B cell (primary cell): ENCODE results near the gene C3. TPM values are rescaled to one million over a fixed set of nuclear protein-coding genes. Genes with fewer than 3 reads are reported as not detected.

Source experiments
- ATAC-seq: fragments of 200-7000 bp; cut with Tn5 transposase; one replicate; pipeline ENCODE4 v1.10.0; 2021; ENCODE audit warnings: low read depth, mild to moderate bottlenecking, moderate number of reproducible peaks, moderate library complexity
- CTCF ChIA-PET: fragments of 350-600 bp; sonication (Branson Sonifier 250); formaldehyde crosslinking; loops from one replicate; lab custom pipeline; 2021; ENCODE audit warnings: antibody characterized with exemption, inconsistent platforms; lab: Charles Lee
- POLR2A ChIA-PET: fragments of 350-600 bp; sonication (Branson Sonifier 250); formaldehyde crosslinking; loops from one replicate; lab custom pipeline; 2021; ENCODE audit warnings: antibody characterized with exemption; lab: Charles Lee
- DNase-seq: peaks from one replicate; pipeline ENCODE4 v3.0.0; 2013
- H2AFZ ChIP-seq: 2 replicates; pipeline ENCODE4 v1.6.1; 2012; ENCODE audit warnings: mild to moderate bottlenecking, low read depth, low read length; ENCODE audit not compliant: insufficient read depth, poor library complexity, severe bottlenecking
- H3K27ac ChIP-seq, 2 donors: 1 replicate in 1 of 2; 2 replicates in 1 of 2; pipeline ENCODE4 v1.5.1; 2012 to 2013; ENCODE audit warnings: low read length in 2 of 2, mild to moderate bottlenecking in 2 of 2, moderate library complexity in 1 of 2
- H3K27me3 ChIP-seq, 4 experiments: fragments of 200-600 bp in 1 of 4; sonication (generic) in 1 of 4; replicated peaks in 1 of 4; 1 replicate in 2 of 4; 2 replicates in 2 of 4; pipeline versions ENCODE4 v1.6.1 to v1.7.0; 2013 to 2016; ENCODE audit warnings: low read length in 3 of 4, mild to moderate bottlenecking in 2 of 4, mixed read lengths in 1 of 4, moderate library complexity in 1 of 4; ENCODE audit not compliant: insufficient read depth in 4 of 4, control insufficient read depth in 3 of 4; ENCODE audit errors: control extremely low read depth in 1 of 4
- H3K36me3 ChIP-seq, 2 experiments: replicated peaks in 1 of 2; 1 replicate in 1 of 2; 2 replicates in 1 of 2; pipeline versions ENCODE4 v1.6.1 to v1.7.1; 2013; ENCODE audit warnings: low read length in 1 of 2; ENCODE audit not compliant: insufficient read depth in 2 of 2, control insufficient read depth in 1 of 2; ENCODE audit errors: control extremely low read depth in 1 of 2, extremely low read depth in 1 of 2
- H3K4me1 ChIP-seq, 2 donors: fragments of 200-600 bp in 1 of 2; sonication (generic) in 1 of 2; 1 replicate in 1 of 2; 2 replicates in 1 of 2; pipeline versions ENCODE4 v1.5.1 to v1.6.1; 2013 to 2017; ENCODE audit warnings: low read length in 2 of 2; ENCODE audit not compliant: control insufficient read depth in 2 of 2, insufficient read depth in 2 of 2
- H3K4me2 ChIP-seq: replicated peaks from 2 replicates; pipeline ENCODE3; 2012; ENCODE audit warnings: mild to moderate bottlenecking, low read depth, low read length; ENCODE audit not compliant: poor library complexity, severe bottlenecking
- H3K4me3 ChIP-seq, 5 experiments: fragments of 200-600 bp in 1 of 5; sonication (generic) in 1 of 5; 1 replicate in 3 of 5; 2 replicates in 2 of 5; pipeline versions ENCODE4 v1.5.1 to v1.7.0; 2011 to 2016; ENCODE audit warnings: low read length in 4 of 5, mild to moderate bottlenecking in 4 of 5, low read depth in 2 of 5, control low read depth in 1 of 5, moderate library complexity in 1 of 5; ENCODE audit not compliant: insufficient read depth in 1 of 5; ENCODE audit errors: control extremely low read depth in 1 of 5, extremely low read depth in 1 of 5
- H3K79me2 ChIP-seq: fragments of 200-600 bp; sonication (generic); one replicate; pipeline ENCODE4 v1.6.0; 2016; ENCODE audit warnings: low read length; ENCODE audit not compliant: control insufficient read depth, insufficient read depth
- H3K9ac ChIP-seq: fragments of 200-600 bp; sonication (generic); 2 replicates; pipeline ENCODE4 v1.6.1; 2017; ENCODE audit warnings: mild to moderate bottlenecking, low read length, moderate library complexity
- H3K9me3 ChIP-seq, 3 donors: one replicate each; pipeline versions ENCODE4 v1.6.1 to v1.7.1; 2013; ENCODE audit warnings: low read length in 2 of 3; ENCODE audit not compliant: control insufficient read depth in 2 of 3, insufficient read depth in 1 of 3; ENCODE audit errors: control extremely low read depth in 1 of 3
- H4K20me1 ChIP-seq: 2 replicates; pipeline ENCODE4 v1.6.0; 2012; ENCODE audit warnings: mild to moderate bottlenecking, low read length; ENCODE audit not compliant: insufficient read depth, control insufficient read depth, poor library complexity, severe bottlenecking
- H3K27ac Mint-ChIP-seq: one replicate; pipeline ENCODE4 v1.8.0; 2021; ENCODE audit warnings: mixed read lengths
- H3K27me3 Mint-ChIP-seq: one replicate; pipeline ENCODE4 v1.8.0; 2021; ENCODE audit warnings: mixed read lengths
- H3K4me1 Mint-ChIP-seq: one replicate; pipeline ENCODE4 v1.8.0; 2021; ENCODE audit warnings: mixed read lengths
- H3K4me3 Mint-ChIP-seq: one replicate; pipeline ENCODE4 v1.8.0; 2021; ENCODE audit warnings: mixed read lengths
- H3K9me3 Mint-ChIP-seq: one replicate; pipeline ENCODE4 v1.8.0; 2022; ENCODE audit warnings: mixed read lengths; ENCODE audit not compliant: insufficient read depth
- CTCF ChIP-seq: fragments of 200-600 bp; IDR thresholded peaks from one replicate; pipeline ENCODE4 v1.8.0; 2022; ENCODE audit warnings: antibody characterized with exemption, mild to moderate bottlenecking
- EZH2 ChIP-seq: IDR thresholded peaks from 2 replicates; pipeline ENCODE4 v1.6.1; 2012; ENCODE audit warnings: borderline replicate concordance, low read depth, mild to moderate bottlenecking, moderate library complexity, low read length; ENCODE audit not compliant: insufficient read depth, poor library complexity, severe bottlenecking
- WGBS: methylation state at CpG from one replicate; pipeline ENCODE4 v1.1.5; 2013; ENCODE audit warnings: missing lambda C conversion rate; ENCODE audit not compliant: insufficient coverage; 5-methylcytosine and 5-hydroxymethylcytosine counted together
- intact Hi-C: fragments of 100-400 bp; cut with micrococcal nuclease; formaldehyde crosslinking; loops from one replicate; pipeline ENCODE4 v1.10.0; 2022
- polyA plus RNA-seq: library from polyadenylated mRNA; depleted of rRNA; stranded (reverse); fragments of >200 nt; gene quantifications from 2 replicates; pipeline ENCODE4 v1.2.3, GENCODE V29; 2012
- total RNA-seq, 2 donors: library from RNA; stranded (reverse); fragments of 120-200 nt in 1 of 2; gene quantifications; 1 replicate in 1 of 2; 2 replicates in 1 of 2; pipeline versions ENCODE4 v1.2.3 to v1.2.4, GENCODE V29; 2013 to 2022

Gene C3
- total and polyA plus RNA-seq, 2 donors (not counting 1 experiment from before 2014, with no cell fraction given) = 0.01 to 0.47 TPM

GRCh38 chr19:6736169-6736916, 15.9 kb upstream of the C3 start:
- 23% methylated on average over 25 of the region's 25 CpGs for WGBS
- Histone ChIP-seq H3K4me2 (peak overlapping the region; percentile 95), H3K9ac (peak overlapping the region; percentile 88), H3K27ac (peak overlapping the region; percentile 90 to 98), H3K4me3 (peak overlapping the region; percentile 69 to 89 (median 88)), H4K20me1 (no peaks in the 10 kb centered on the region), H3K36me3 (peaks cover 0 to 8% of the 10 kb centered on the region in 2 experiments), H3K79me2 (peaks cover 14% of the 10 kb centered on the region), H2AFZ (peak overlapping the region; percentile 80), H3K9me3 (no peaks in the 10 kb centered on the region), H3K27me3 (no peaks in the 10 kb centered on the region), H3K4me1 (peaks cover 38 to 48% of the 10 kb centered on the region in 2 donors)
- Mint-ChIP-seq H3K4me3 (peak overlapping the region; percentile 94), H3K9me3 (no peaks in the 10 kb centered on the region), H3K4me1 (peaks cover 36% of the 10 kb centered on the region), H3K27ac (peak overlapping the region; percentile 93), H3K27me3 (no peaks in the 10 kb centered on the region)
- ChIA-PET POLR2A (interaction anchor here (1.0 to 1.3 kb wide), 5 partner anchors 10 to 219 kb away, joined by 3 to 19 read pairs (median 4); no protein-coding TSS in a partner anchor), CTCF (interaction anchor here (0.6 to 5.3 kb wide), 21 partner anchors 8 to 1700 kb away, joined by 3 to 118 read pairs (median 4); partner anchors contain the start of genes ADGRE1 and VAV1)
- intact Hi-C loops = loop anchor here (1.0 to 5.0 kb wide), 7 partner anchors 14 to 538 kb away; partner anchors contain the start of gene CD70
- TF ChIP-seq EZH2 = no peak
- TF ChIP-seq CTCF = peak; percentile 70
- ATAC-seq (peak; percentile 5), DNase-seq (peak; percentile 82)
